Stimulated activated naive CD8-positive, alpha-beta T cell treated with anti-CD3 and anti-CD28 coated beads, Interleukin-15, amount 100 ng/mL, for 72 hours (primary cell): ENCODE results near the gene WDR46.
A peak's percentile ranks its signal among the peaks of the same experiment; 100 is the strongest.
"Not testable (repeated sequence)": the region's sequence is repeated elsewhere in the genome, so short reads cannot be mapped to it uniquely, and the experiment has no call there.

Experiments
- ATAC-seq: fragments of 150-1000 bp; cut with Tn5 transposase; 2 replicates; pipeline ENCODE4 v1.10.0; 2021; ENCODE audit warnings: mild to moderate bottlenecking, moderate library complexity
- DNase-seq, 2 donors: peaks; one replicate each; pipeline ENCODE4 v3.0.0; 2021 to 2022
- H3K27ac Mint-ChIP-seq, 2 donors: one replicate each; pipeline ENCODE4 v1.8.0; 2022; ENCODE audit warnings: mild to moderate bottlenecking in 2 of 2, mixed read lengths in 2 of 2, moderate library complexity in 2 of 2
- H3K27me3 Mint-ChIP-seq: one replicate; pipeline ENCODE4 v1.8.0; 2022; ENCODE audit warnings: mixed read lengths
- H3K4me1 Mint-ChIP-seq: one replicate; pipeline ENCODE4 v1.8.0; 2022; ENCODE audit warnings: mild to moderate bottlenecking, mixed read lengths
- H3K4me3 Mint-ChIP-seq, 2 donors: one replicate each; pipeline ENCODE4 v1.8.0; 2022; ENCODE audit warnings: mild to moderate bottlenecking in 2 of 2, mixed read lengths in 2 of 2, moderate library complexity in 1 of 2
- H3K9me3 Mint-ChIP-seq, 2 donors: one replicate each; pipeline ENCODE4 v1.8.0; 2022; ENCODE audit warnings: mixed read lengths in 2 of 2

The WDR46 gene

DNA sequence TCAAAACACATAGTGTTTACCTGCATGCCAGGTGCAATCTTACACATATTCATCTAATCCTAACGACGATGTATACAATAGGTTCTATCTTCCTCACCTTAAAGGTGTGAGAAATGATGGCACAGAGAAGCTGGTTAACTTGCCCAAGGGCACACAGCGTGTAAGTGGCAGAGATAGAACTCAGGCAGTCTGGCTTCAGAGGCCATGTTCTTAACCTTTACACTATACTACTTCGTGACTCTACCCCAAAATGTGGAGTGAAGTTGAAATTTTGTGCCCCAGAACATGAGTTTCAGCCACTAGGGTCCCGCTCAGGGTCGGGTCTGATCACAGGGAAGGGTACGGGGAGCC, 17.9 kb downstream of the WDR46 start:
- ATAC-seq, result peak; percentile 20

DNA sequence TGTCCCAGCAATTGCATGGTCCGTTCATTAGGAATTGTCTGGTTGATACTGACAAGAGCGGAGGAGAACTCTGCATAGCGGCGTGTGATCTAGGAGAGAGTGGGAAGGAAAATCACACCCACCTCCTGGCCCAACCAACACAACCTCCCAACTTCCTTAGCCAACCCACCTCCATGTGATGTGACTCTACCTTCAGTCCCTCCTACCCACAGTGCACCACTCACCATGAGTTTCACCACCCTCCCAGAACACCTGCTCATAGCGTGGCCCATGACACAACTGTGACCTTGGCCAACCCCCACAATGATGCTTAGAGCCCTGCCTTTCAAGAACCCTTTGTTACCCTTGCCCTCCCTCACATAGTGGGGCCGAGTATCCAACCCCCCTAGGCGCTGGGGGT, 25.0 kb downstream of the WDR46 start:
- DNase-seq (no peak), ATAC-seq (no peak)
- no peak overlapping the region for H3K4me3 Mint-ChIP-seq
- H3K9me3 Mint-ChIP-seq, result no peaks in the 10 kb centered on the region
- H3K27ac Mint-ChIP-seq, result peak overlapping the region in 1 of 2 donors; percentile 82
- peaks cover 16% of the 10 kb centered on the region for H3K4me1 Mint-ChIP-seq
- H3K27me3 Mint-ChIP-seq, result no peaks in the 10 kb centered on the region

More for the DNA sequence above, 17.9 kb downstream of the WDR46 start:
- no peak for DNase-seq
- H3K4me3 Mint-ChIP-seq, result peak overlapping the region; percentile 87 to 97
- H3K27me3 Mint-ChIP-seq, result no peaks in the 10 kb centered on the region
- no peaks in the 10 kb centered on the region for H3K9me3 Mint-ChIP-seq
- peak overlapping the region; percentile 99 to 100 for H3K27ac Mint-ChIP-seq
- peaks cover 52% of the 10 kb centered on the region for H3K4me1 Mint-ChIP-seq

DNA sequence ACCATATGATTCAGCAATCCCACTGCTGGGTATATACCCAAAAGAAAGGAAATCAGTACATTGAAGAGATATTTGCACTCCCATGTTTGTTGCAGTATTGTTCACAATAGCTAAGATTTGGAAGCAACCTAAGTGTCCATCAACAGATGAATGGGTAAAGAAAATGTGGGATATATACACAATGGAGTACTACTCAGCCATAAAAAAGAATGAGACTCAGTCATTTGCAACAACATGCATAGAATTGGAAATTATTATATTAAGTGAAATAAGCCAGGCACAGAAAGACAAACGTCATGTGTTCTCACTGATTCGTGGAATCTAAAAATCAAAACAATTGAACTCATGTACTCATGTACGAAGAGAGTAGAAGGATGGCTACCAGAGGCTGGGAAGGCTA, 26.5 kb downstream of the WDR46 start:
- not testable (repeated sequence) for H3K27me3 Mint-ChIP-seq, H3K9me3 Mint-ChIP-seq, H3K4me3 Mint-ChIP-seq, DNase-seq, H3K27ac Mint-ChIP-seq, ATAC-seq
- H3K4me1 Mint-ChIP-seq, result peaks cover 16% of the 10 kb centered on the region

DNA sequence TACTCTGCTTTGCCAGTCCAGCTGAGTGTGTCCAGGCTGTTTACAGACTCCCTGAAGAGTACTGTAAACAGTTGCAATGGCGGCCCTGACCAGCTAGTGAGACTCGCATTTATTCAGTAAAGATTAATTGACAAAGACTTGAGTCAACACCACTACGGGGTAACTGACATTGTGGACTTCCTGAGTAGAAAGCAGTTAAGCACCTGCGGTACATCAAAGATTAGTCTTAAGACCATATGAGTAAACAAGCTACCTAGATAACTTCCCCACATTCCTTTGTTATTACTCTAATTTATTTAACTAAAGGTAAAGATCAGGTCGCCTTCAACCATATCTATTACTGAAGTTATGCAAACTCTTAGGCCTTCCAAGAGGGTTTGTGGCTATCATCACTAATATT, 30.0 kb downstream of the WDR46 start:
- no peaks in the 10 kb centered on the region for H3K9me3 Mint-ChIP-seq
- no peaks in the 10 kb centered on the region for H3K27me3 Mint-ChIP-seq
- DNase-seq, result no peak
- no peak overlapping the region for H3K4me3 Mint-ChIP-seq
- no peak overlapping the region for H3K27ac Mint-ChIP-seq
- ATAC-seq, result no peak
- peaks cover 8% of the 10 kb centered on the region for H3K4me1 Mint-ChIP-seq

DNA sequence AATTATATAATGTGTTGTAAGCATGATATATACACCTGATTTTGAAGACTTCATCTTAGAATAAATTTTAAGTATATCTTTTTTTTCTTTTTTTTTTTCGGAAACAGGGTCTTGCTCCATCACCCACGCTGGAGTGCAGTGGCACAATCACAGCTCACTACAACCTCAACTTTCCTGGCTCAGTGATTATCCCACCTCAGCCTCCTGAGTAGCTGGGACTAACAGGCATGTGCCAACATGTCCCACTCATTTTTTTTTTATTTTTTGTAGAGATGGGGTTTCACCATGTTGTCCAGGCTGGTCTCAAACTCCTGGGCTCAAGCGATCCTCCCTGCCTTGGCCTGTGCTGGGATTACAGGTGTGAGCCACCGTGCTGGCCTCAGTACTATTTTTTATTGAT, 34.4 kb downstream of the WDR46 start:
- H3K4me1 Mint-ChIP-seq, result peaks cover 31% of the 10 kb centered on the region
- ATAC-seq (no peak), DNase-seq (no peak)
- no peak overlapping the region for H3K27ac Mint-ChIP-seq
- no peaks in the 10 kb centered on the region for H3K9me3 Mint-ChIP-seq
- H3K27me3 Mint-ChIP-seq, result no peaks in the 10 kb centered on the region
- no peak overlapping the region for H3K4me3 Mint-ChIP-seq

DNA sequence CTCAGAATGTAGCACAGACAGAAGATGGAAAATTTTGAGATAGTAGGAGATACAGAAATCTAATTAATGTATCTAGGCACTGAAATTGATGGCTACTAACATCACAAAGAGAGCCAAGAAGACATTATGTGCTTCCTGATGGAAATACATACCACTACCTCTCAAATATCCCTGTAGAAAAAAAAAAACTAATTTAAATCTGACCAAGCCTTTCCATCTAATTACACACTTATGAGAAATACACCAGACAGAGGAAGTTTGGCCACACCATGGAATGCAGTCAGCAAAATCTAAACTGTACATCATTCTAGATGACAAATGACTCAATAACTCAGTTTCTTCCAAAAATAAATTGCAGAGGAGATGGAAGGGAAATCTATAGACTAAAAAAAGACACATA, 36.3 kb downstream of the WDR46 start:
- no peak for DNase-seq
- Mint-ChIP-seq H3K4me3 (no peak overlapping the region), H3K4me1 (peaks cover 47% of the 10 kb centered on the region), H3K27ac (no peak overlapping the region), H3K9me3 (no peaks in the 10 kb centered on the region), H3K27me3 (no peaks in the 10 kb centered on the region)
- no peak for ATAC-seq

DNA sequence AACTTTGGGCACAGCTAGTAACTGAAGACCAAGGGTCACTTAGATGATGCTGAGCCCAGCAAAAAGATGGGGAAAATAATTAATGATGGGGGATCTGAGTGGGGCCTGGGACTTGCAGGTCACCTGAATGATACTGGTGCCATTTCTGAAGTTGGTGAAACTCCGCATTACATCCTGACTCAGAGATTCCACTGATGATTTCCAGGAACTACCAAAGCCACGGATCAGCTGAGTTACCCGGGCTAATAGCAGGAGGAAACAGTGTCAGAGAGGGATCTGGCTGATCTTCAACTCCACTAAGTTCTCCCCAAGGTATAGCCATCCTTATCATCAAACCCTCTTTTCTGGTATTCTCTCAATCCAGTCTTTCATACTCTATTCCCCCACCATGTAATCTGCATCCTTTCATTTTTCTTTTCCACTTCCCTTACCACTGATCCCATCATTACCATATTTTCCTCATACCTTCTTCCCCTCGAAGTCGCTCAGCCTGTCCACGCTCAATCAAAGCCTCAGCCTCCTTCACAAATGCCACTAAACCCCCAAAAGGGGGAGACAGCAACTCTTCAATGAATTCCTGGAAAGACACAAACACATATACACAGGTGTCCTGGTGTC, 37.5 kb downstream of the WDR46 start:
- ATAC-seq, result no peak
- H3K9me3 Mint-ChIP-seq, result no peaks in the 10 kb centered on the region
- no peak for DNase-seq
- H3K27ac Mint-ChIP-seq, result peak overlapping the region in 1 of 2 donors; percentile 66
- H3K4me1 Mint-ChIP-seq, result peaks cover 47% of the 10 kb centered on the region
- H3K27me3 Mint-ChIP-seq, result no peaks in the 10 kb centered on the region
- H3K4me3 Mint-ChIP-seq, result peak overlapping the region; percentile 60 to 94

DNA sequence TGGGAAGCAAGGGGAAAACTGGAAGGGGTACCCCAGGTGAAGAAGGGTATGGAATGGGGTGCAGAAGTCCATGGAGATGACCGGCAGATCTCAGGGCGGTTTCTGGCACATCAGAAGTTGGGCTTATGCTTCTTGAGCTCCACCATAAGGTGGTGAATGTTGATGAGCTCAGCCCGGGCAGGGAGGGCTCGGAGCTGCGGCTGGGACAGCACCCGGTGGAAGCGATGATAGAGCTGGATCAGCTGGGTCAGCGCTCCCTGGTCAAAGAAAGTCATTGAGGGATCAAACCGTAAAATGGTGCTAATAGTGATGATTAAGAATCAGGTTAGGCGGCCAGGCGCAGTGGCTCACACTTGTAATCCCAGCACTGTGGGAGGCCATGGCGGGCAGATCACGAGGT, 38.3 kb downstream of the WDR46 start:
- peak overlapping the region; percentile 92 to 96 for H3K27ac Mint-ChIP-seq
- DNase-seq, result no peak
- H3K4me3 Mint-ChIP-seq, result peak overlapping the region; percentile 90 to 94
- no peak for ATAC-seq
- H3K27me3 Mint-ChIP-seq, result no peaks in the 10 kb centered on the region
- H3K4me1 Mint-ChIP-seq, result peaks cover 47% of the 10 kb centered on the region
- no peaks in the 10 kb centered on the region for H3K9me3 Mint-ChIP-seq

DNA sequence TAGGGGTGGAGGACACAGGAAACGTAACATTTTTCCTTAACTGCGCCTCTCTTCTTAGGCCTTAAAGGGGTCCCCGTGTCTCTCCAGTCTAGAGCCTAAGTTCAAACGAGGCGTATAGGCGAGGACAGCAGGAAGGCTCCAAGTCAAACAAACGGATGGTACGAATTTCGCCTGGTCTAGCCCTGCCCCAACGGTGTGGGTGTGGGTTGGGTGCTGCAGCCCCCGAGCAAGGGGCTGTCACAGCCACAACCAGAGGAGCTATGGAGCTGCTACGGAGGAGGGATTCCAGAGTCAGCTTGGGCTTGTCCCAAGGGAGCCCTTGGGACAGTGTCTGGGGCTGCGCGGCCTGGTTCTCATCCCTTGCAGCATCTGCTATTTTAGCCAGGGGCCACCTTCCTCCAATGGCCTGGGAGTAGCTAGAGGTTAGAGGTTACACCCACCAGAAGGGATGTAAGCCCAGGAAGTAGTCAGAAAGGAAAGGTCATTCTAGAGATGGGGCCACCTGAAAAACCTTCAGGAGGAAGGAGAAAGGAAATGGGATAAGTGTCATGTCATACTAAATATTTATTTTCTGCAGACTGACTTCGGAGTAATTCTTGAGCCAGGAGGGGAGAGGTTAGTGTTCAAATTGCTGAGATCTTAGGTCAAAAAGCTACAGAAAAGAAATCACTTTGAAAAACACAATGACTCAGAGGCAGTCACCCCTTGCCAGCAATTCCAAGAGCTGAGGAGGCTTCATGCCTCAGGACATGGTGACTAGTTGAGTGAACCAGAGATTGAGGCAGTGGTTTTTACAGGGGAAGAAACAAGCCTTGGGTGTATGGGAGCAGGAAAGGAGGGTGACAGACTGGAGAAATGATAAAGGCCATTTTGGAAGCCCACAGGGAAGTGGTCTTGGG, 39.1 kb downstream of the WDR46 start:
- H3K27me3 Mint-ChIP-seq, result no peaks in the 10 kb centered on the region
- DNase-seq (peak in 1 of 2 donors; percentile 14), ATAC-seq (no peak)
- H3K27ac Mint-ChIP-seq, result peak overlapping the region; percentile 96 to 97
- peaks cover 47% of the 10 kb centered on the region for H3K4me1 Mint-ChIP-seq
- peak overlapping the region; percentile 90 to 94 for H3K4me3 Mint-ChIP-seq
- no peaks in the 10 kb centered on the region for H3K9me3 Mint-ChIP-seq

DNA sequence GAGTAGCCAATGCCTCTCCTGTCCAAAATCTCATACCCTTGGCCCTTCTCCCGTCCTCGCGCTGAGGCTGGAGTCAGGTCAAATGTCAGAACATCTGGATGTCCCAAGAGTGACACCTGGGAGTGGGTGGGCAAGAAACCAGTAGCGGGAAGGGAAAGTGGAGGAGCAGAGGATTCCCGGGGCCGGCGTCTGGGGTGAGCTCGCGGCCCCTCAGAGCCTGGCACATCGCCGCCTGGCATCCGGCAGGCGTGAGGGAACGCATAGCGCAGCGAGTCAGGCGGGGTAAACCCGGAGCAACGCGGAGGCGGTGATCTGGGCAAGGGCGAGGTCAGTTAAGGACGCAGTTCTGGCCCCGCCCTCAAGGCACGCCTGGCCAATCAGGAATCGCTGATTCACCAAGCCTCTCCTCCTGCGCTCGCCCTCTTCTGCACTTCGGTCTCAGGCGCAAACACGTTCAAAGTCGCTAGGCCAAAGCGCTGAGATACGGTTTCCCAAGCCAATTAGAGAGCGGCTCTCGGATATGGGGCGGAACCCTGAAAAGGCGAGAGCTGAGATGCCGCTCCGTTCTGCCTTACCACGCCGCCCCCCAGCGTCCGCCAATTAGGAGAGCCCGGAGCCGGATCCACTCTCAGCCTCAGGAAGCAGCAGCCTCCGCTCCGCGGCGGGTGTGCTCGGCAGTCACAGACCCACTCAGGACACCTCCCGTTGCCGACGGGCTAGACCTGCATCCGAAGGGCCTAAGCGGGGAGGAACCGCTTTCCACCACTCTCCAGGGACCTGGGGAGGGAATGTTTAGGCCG, 39.9 kb downstream of the WDR46 start:
- H3K9me3 Mint-ChIP-seq, result no peaks in the 10 kb centered on the region
- H3K27me3 Mint-ChIP-seq, result no peaks in the 10 kb centered on the region

DNA sequence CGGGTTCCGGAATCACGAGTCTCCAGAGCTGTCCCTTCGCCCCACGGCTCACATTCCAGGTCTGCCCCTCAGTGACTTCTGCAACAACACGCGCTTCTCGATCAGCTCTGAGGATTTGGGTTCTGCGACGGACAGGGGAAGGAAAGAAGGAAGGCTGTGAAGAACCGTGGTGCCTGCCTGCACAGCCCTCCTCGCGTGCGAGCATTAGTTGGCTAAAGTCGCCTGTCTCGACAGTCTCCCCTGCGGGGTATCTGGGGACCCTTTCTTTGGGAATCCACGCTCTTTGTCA, 40.5 kb downstream of the WDR46 start:
- H3K27ac Mint-ChIP-seq, result peak overlapping the region; percentile 85 to 99

More for the DNA sequence above, 39.9 kb downstream of the WDR46 start:
- DNase-seq (peak; percentile 97 to 99), ATAC-seq (peak; percentile 90)
- Mint-ChIP-seq H3K4me1 (peaks cover 47% of the 10 kb centered on the region), H3K27ac (peak overlapping the region; percentile 96 to 99), H3K4me3 (peak overlapping the region; percentile 90 to 94)

DNA sequence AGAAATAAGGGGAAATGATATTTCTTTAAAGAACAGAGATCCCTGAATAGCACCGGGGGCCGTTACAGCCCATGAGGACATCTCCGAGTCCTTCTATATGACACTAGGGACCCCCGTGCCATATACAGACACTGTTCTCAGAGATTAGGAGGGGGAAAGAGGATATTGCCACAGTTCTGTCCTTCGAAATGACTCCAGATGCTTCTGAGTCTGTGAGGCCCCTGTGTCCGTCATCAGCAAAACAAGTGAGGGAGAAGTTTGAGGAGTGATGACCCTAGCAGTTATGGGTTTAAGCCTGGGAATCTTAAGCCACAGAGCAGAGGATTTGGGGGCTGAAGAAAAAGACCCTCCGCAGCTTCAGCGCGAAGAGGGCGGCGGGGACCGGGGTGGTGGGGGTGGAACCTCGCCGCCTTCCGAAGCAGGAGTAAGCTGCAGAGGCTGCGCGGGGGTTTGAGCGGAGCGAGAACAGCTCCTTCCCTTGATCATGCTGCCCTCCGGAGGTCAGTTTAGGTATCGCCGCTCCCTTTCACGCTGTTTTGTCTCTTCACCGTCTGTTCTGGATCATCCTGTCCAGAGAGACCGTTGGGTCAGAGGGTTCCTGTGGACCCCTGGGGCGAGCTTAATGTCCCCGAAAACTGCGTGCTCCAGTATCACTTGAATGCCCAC, 40.9 kb downstream of the WDR46 start:
- Mint-ChIP-seq H3K27ac (peak overlapping the region; percentile 85 to 99), H3K4me3 (peak overlapping the region; percentile 90 to 94)
- ATAC-seq, result peak; percentile 59

More for the DNA sequence above, 40.5 kb downstream of the WDR46 start:
- no peaks in the 10 kb centered on the region for H3K9me3 Mint-ChIP-seq
- peaks cover 52% of the 10 kb centered on the region for H3K4me1 Mint-ChIP-seq
- H3K4me3 Mint-ChIP-seq, result peak overlapping the region; percentile 90 to 94
- peak; percentile 58 for ATAC-seq
- no peak for DNase-seq
- H3K27me3 Mint-ChIP-seq, result no peaks in the 10 kb centered on the region

DNA sequence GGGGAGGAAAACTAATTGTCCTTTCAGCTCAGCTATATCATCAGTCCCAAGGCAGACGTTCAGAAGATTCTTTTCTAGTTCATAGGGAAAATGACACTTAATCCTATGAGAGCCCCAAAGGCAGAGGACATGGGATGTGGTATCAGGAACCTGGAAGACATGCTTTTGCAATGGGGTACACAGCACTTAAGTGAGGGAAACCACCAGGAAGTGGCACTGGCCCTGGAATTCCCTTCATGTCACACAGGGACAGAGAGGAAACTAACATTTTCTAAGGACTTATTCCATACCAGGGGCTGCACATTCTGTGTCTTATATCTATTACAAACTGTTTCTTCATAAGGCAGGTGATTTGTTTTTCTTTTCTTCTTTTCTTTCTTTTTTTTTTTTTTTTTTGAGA, 45.6 kb downstream of the WDR46 start:
- ATAC-seq (no peak), DNase-seq (no peak)
- Mint-ChIP-seq H3K4me1 (peaks cover 35% of the 10 kb centered on the region), H3K4me3 (no peak overlapping the region), H3K27me3 (peaks cover 7% of the 10 kb centered on the region), H3K9me3 (no peaks in the 10 kb centered on the region), H3K27ac (no peak overlapping the region)

More for the DNA sequence above, 40.9 kb downstream of the WDR46 start:
- H3K9me3 Mint-ChIP-seq, result no peaks in the 10 kb centered on the region
- H3K27me3 Mint-ChIP-seq, result no peaks in the 10 kb centered on the region
- DNase-seq, result peak; percentile 91 to 92
- H3K4me1 Mint-ChIP-seq, result peaks cover 56% of the 10 kb centered on the region

DNA sequence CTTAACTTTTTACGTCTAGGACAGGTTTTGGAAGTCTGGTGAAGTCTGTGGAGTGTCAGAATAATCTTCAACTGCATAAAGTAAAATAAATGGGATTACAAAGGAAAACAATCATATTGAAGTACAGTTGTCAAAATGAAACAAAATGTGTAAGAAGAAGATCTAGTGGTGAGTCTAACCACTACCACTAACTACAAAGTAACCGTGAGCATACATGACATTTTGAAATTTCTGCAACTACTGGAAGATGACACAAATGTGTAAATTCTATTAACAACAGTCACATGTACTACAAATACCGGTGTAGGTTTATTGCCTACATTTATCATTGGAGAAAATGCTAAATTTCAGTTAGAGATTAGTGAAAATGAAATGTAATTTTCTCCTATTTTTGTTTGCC, 47.1 kb downstream of the WDR46 start:
- H3K4me1 Mint-ChIP-seq, result peaks cover 27% of the 10 kb centered on the region
- peak overlapping the region in 1 of 2 donors; percentile 36 for H3K27ac Mint-ChIP-seq
- no peak for DNase-seq
- peak; percentile 98 for ATAC-seq
- H3K4me3 Mint-ChIP-seq, result peak overlapping the region; percentile 56 to 58
- no peaks in the 10 kb centered on the region for H3K9me3 Mint-ChIP-seq
- peaks cover 7% of the 10 kb centered on the region for H3K27me3 Mint-ChIP-seq

DNA sequence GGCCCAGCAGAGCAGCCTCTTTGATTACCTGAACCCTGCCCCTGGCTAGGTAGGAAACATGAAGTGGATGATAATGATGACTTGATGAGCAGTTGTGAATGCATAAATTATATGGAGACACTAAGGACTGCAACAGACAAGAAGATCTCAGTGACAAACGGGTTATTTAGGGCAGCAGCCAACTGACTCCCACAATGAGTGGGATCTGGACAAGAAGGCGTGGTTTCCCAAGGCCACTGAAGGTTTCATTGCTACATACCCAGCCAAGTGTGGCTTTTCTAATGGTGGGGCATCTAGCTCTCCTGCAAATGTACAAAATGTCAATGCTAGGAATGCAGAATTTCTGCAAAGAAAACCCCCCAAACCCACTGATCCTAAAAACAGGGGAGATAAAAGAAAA, 51.3 kb downstream of the WDR46 start:
- H3K27me3 Mint-ChIP-seq, result peaks cover 25% of the 10 kb centered on the region
- no peak overlapping the region for H3K27ac Mint-ChIP-seq
- DNase-seq (no peak), ATAC-seq (no peak)
- no peaks in the 10 kb centered on the region for H3K9me3 Mint-ChIP-seq
- no peak overlapping the region for H3K4me3 Mint-ChIP-seq
- H3K4me1 Mint-ChIP-seq, result peaks cover 15% of the 10 kb centered on the region
